Measurements from ENCODE around the gene PID1.
"Not testable (repeated sequence)": the region's sequence is repeated elsewhere in the genome, so short reads cannot be mapped to it uniquely, and the experiment has no call there.

Gene PID1

GRCh38 chr2:229088966-229089700 is 182.0 kb downstream of the PID1 start:
- Histone ChIP-seq H3K4me3 (no peak overlapping the region), H3K27ac (no peak overlapping the region)

GRCh38 chr2:229088517-229088913 is 182.6 kb downstream of the PID1 start:
- H3K4me3 ChIP-seq, result no peak overlapping the region
- no peak overlapping the region for H3K27ac ChIP-seq

DNA sequence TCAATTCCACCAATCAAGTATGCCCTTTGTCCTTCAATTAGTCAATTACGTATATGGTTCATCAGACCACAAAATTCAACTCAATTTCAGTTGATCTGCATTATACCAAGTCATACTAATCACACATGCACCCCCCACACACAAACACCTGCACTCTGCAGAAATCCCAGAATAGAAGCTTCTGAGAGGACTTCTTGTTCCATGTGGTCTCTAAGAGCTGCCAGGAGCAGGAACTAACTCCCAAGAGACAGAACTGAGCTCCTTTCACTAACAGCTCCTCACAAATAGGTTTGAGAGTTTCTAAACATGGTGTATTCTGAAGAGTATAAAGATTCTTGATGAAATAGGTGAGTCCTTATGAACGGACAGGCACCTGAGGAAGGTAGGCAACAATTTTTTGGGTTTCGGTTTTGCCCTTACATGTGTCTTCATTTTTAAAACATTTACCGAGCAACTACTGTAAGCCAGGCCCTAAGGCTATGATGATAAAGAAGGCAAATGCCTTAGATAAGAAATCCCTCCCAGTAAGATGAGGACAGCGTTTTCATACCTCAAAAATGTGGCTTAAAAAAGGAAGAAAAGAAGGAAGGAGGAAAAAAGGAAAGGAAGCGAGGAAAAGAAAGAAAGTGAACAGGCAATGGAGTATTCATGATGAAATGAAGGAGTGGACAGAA is 183.1 kb downstream of the PID1 start:
- H3K4me3 ChIP-seq, result no peak overlapping the region
- H3K27ac ChIP-seq, result no peak overlapping the region

DNA sequence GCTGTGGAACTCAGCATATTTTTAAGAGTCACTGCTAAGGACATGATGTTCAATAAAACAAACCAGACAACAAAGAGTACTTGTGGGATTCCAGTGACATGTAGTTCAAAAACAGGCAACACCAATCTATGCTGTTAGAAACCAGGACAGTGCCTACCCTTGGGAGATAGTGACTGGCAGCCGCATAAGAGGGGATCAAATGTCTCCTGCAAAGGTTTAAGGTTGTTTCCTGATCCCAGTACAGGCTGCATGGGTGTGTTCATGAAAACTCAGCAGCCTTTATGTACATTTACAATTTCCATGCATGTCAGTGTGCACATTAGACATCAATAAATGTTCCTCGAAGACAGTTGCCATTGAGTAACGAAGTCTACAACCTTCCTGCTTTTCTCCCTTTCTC is 183.8 kb downstream of the PID1 start:
- Histone ChIP-seq H3K27ac (no peak overlapping the region), H3K4me3 (no peak overlapping the region)

DNA sequence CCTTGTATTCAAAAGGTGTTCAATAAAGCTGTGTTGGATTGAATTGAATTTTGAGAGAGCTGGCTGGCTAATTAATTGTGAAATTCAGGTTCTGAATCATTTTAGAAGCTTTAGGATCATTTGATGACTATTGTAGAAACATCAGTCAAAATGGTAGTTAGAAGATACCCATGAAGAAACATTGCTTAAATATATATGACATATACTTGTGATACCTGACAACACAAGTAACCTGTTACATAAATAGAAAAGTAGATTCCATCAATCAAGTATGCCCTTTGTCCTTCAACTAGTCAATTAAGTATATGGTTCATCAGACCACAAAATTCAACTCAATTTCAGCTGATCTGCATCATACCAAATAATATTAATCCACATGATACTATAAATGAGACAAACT is 185.6 kb downstream of the PID1 start:
- H3K27ac ChIP-seq, result no peak overlapping the region
- H3K4me3 ChIP-seq, result no peak overlapping the region

DNA sequence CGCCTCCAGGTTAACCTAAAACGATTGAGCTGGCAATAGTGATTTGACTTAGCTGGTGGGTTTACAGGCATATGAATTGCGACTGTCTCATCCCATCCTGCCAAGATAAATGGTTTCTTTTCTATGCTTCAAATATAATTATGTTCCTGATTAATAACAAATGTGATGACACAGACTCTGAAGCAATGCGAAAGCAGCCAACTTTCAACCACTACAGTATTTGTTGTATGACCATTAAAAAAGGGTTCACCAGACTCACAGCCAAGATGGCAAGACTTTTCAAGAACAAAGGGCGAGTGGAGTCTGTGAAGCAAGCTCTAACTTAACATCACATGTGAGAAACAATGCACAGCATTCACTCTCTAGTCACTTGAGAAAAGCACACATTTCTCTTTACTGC is 186.6 kb downstream of the PID1 start:
- peak overlapping the region in 1 of 21 experiments; percentile 6 for H3K27ac ChIP-seq

GRCh38 chr2:229083606-229084340 is 187.3 kb downstream of the PID1 start:
- H3K4me3 ChIP-seq, result no peak overlapping the region
- peak overlapping the region in 1 of 21 experiments; percentile 6 for H3K27ac ChIP-seq

More for the DNA sequence above, 186.6 kb downstream of the PID1 start:
- H3K4me3 ChIP-seq, result no peak overlapping the region

DNA sequence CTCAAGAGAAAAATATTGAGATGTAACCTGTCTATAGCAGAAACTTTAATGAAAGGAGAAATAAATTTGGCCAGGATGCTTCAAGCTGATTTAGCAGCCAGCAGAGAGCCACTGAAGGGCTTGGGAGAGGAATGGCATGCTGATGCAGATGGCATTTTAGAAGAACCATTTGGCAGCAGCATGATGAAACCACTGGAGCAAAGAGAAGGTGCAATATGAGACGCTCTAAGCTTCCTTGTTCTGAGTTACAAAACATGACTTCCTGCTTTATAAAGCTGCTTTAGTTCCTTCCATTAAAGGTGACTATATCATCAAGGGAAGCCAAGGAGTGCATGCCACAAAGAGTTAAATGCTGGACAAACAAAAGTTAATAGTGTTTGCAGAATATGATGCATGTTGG is 189.7 kb downstream of the PID1 start:
- no peak overlapping the region for H3K27ac ChIP-seq
- no peak overlapping the region for H3K4me3 ChIP-seq

DNA sequence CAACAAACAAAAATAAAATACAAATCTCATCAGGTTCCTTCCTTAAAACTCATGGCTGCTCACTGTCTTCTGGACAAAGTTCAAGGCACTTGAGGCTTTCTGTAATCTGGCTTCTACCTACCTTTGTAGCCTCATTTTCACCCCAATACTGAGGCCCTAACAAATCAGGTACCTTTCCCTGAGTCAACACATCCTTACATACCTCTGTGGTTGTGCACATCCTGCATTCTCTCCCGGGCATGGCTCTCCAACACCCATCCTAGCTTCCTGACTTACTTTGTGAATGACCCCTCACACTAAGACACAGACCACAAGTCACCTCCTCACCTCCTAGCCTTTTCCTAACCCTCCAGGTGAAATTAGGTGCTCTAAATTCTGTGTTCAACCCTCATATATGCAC is 190.9 kb downstream of the PID1 start:
- Histone ChIP-seq H3K27ac (no peak overlapping the region), H3K4me3 (no peak overlapping the region)

- H3K4me3 ChIP-seq, H3K27ac ChIP-seq: not testable (repeated sequence)
These were observed 194.2 kb downstream of the PID1 start for GRCh38 chr2:229076886-229077285.

GRCh38 chr2:229073935-229074334 is 197.2 kb downstream of the PID1 start:
- no peak overlapping the region for H3K4me3 ChIP-seq
- no peak overlapping the region for H3K27ac ChIP-seq

DNA sequence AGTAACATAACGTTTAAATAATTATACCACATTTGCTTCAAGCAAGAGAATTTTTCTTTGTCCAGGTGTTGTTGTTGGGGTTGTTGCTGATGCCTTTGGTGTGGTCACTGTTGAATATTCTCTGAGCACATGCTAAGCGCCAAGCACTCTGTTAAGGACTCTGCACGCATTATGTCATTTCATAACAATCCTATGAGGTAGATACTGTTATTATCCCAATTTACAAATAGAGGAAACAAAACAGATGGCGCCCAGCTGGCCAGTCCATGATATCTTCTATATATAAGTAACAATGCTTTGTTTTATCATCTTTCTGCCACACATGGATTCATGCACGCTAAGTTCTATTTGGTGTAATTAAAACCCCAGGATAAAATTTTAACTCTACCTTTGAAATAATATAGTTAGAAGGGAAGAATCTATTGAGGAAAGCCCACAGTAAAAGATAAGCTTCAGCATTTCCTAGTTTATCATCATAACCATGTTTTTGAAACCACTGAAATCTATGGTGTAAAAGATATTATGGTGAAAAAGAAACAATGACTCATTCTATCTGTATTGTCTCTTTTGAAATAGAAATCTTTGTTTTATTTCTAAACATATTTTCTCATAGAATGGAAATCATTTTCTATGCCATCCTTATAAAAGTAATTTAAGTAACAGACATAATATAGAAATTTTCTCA is 199.7 kb downstream of the PID1 start:
- Histone ChIP-seq H3K27ac (no peak overlapping the region), H3K4me3 (no peak overlapping the region)

DNA sequence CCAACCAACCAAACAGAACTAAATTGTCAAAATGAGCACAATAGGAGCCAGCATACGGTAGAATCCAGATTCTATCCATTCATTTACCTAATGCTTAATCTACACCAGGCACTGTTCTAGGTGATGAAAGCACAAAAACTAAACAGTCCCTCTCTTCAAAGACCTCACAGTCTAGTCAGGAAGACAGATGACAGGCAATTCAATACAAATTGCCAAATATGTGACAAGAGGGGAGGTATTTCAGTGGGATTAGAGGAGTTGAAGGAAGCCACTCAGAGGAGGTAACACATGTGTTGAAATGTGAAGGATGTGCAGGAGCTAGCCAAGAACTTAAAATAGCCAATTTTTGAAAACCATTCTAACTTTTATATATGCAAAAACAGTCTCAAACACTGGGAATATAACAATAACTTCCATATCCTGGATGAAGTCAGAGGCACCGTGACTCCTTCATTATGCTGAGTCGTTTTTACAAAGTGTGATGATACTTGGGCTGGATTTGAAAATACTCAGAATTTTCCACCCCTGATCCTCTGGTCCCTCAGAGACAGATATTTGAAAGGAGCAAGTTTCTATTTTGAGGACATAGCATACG is 204.9 kb downstream of the PID1 start:
- Histone ChIP-seq H3K27ac (no peak overlapping the region), H3K4me3 (no peak overlapping the region)

DNA sequence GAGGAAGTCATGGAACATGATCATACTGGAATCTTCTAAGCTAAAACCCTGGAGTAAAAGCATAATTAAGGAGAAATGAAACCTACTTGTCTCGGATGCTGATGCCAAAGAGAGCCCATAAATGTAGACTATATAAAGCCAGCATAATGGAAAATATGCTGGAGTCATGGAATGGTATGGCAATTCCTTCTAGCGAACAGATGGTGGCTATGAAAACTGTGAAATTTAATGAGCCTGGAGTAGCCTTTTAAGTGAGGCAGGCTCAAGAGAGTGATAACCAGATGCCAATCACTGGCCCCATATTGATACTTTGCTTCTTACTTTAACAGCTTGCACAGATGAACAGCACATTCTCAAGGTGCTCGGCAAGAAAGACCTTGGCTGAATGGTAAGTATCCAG is 206.3 kb downstream of the PID1 start:
- Histone ChIP-seq H3K27ac (no peak overlapping the region), H3K4me3 (no peak overlapping the region)

DNA sequence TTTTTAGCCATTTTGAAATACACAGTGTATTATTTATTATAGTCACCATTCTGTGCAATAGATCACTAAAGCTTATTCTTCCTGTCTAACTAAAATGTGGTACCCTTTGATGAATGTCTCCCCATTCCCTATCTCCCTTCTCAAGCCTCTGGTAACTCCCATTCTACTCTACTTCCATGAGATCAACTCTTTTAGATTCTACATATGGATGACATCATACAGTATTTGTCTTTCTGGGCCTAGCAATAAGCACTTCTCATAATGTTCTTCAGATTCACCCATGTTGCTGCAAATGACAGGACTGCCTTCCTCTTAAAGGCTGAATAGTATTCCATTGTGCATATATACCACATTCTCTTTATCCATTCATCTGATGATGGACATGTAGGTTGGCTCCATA is 210.9 kb downstream of the PID1 start:
- H3K4me3 ChIP-seq, result no peak overlapping the region
- H3K27ac ChIP-seq, result no peak overlapping the region

DNA sequence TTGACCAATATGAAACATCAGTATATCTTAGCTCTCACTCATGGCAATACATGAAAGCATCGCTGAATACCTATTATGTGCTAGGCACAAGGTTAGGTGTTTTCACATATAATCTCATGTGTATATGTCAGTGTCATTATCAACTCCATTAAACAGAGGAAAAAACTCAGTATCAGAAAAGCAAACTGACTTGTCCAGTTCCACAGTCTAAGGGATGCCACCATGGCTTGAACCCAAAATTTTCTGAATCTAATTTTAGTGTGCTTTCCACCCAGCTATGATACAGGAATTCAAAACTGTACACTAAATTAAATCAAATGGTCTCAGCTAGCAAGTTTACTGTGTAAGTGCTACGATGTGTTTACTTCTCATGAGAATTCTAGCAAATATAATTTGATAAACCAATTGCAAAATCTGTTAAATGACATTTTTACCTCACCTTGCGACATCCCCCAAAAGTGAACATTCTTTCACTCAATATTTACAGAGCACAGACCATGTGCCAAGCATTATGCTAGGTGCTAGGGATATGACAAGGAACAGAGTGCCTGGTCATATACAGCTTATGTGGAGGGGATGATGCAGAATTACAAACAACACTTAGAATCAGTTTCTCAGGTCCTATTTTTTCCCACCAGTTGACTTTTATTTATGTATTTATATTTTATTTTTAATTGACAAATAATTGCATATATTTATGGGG is 211.6 kb downstream of the PID1 start:
- H3K27ac ChIP-seq, result no peak overlapping the region

GRCh38 chr2:229057976-229058553 is 213.0 kb downstream of the PID1 start:
- Histone ChIP-seq H3K27ac (no peak overlapping the region), H3K4me3 (no peak overlapping the region)

More for the DNA sequence above, 211.6 kb downstream of the PID1 start:
- no peak overlapping the region for H3K4me3 ChIP-seq

DNA sequence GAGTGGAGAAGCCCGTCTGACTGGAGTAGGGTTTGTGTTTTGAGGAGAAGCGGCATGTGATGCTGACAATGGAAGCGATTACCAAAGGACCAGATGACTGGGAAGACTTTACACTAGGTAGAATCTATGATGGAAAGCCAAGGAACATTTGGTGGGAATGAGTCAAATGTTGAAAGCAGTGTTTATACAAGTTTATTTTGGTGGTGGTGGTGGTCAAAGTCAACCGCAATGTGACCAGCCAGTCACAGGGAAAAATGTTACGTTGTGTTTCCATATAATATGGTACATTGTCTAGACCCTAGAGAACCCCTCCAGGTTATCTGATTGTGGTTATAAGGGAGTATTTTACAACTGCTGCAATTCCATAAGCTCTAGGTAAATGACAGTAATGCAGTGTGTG is 216.8 kb downstream of the PID1 start:
- H3K4me3 ChIP-seq, result no peak overlapping the region
- H3K27ac ChIP-seq, result no peak overlapping the region

GRCh38 chr2:229051798-229052197 is 219.3 kb downstream of the PID1 start:
- H3K4me3 ChIP-seq, result no peak overlapping the region
- H3K27ac ChIP-seq, result no peak overlapping the region

Measured in skin epidermis (tissue), 12 donors.